GM18526 (cell line): Measurements from ENCODE around the gene FAM83B.

Experiments used
- POLR2A ChIP-seq: IDR thresholded peaks from 3 replicates; pipeline ENCODE4 v1.6.1; 2011; ENCODE audit not compliant: insufficient read length; ENCODE audit errors: extremely low read depth

FAM83B gene

GRCh38 chr6:54846243-54846856 lies at the start of gene FAM83B:
Gene FAM83B, plus strand, starts transcription at chr6:54846771. Its CDS starts 23,476 bp downstream, at chr6:54870247.
- no peak for TF ChIP-seq POLR2A

GRCh38 chr6:54800050-54800600 lies 46.4 kb upstream of the FAM83B start:
- TF ChIP-seq POLR2A, result no peak

- TF ChIP-seq POLR2A, result no peak
These were observed 45.3 kb upstream of the FAM83B start for GRCh38 chr6:54801244-54801643.

GRCh38 chr6:54801669-54802068 lies 44.9 kb upstream of the FAM83B start:
- no peak for TF ChIP-seq POLR2A

GRCh38 chr6:54802775-54803634 lies 43.6 kb upstream of the FAM83B start:
- no peak for TF ChIP-seq POLR2A

- no peak for TF ChIP-seq POLR2A
These were observed 41.5 kb upstream of the FAM83B start for GRCh38 chr6:54805077-54805476.

GRCh38 chr6:54810147-54810546 lies 36.4 kb upstream of the FAM83B start:
- no peak for TF ChIP-seq POLR2A

- no peak for TF ChIP-seq POLR2A
These were observed 32.7 kb upstream of the FAM83B start for GRCh38 chr6:54813892-54814291.

- TF ChIP-seq POLR2A, result no peak
These were observed 29.3 kb upstream of the FAM83B start for GRCh38 chr6:54817236-54817635.

GRCh38 chr6:54817834-54818233 lies 28.7 kb upstream of the FAM83B start:
- TF ChIP-seq POLR2A, result no peak

GRCh38 chr6:54827010-54827409 lies 19.6 kb upstream of the FAM83B start:
- TF ChIP-seq POLR2A, result no peak

- no peak for TF ChIP-seq POLR2A
These were observed 16.4 kb upstream of the FAM83B start for GRCh38 chr6:54830216-54830615.

GRCh38 chr6:54835176-54835575 lies 11.4 kb upstream of the FAM83B start:
- no peak for TF ChIP-seq POLR2A

- TF ChIP-seq POLR2A, result no peak
These were observed 495 bp downstream of the FAM83B start for GRCh38 chr6:54846857-54847674.
